ENCODE measurements around the gene YPEL4. TPM values are rescaled to one million over a fixed set of nuclear protein-coding genes. Genes with fewer than 3 reads are reported as not detected.
"Not testable (repeated sequence)": the region's sequence is repeated elsewhere in the genome, so short reads cannot be mapped to it uniquely, and the experiment has no call there.

The YPEL4 gene
- total RNA-seq: under 1 TPM in 3 of 4 donors, not detected in 1; 0.21 to 0.90 (median 0.59) TPM
- polyA plus RNA-seq: under 1 TPM; 0.08 to 0.18 (median 0.11) TPM
- long read RNA-seq, donor 1: 0 reads
- long read RNA-seq, donor 2, partial matches to known transcripts: 1 of 2 reads
- long read RNA-seq, donor 2, other reads (novel, unspliced or antisense): 1 of 2 reads

GRCh38 chr11:57649826-57650738 is at the start of gene YPEL4:
YPEL4 (minus strand) TSS chr11:57649912; CDS start chr11:57647107, 2,805 bp downstream.
- peak; percentile 41 to 58 (median 54) for ATAC-seq
- Histone ChIP-seq H3K4me1 (peaks cover under 1% of the 10 kb centered on the region), H3K4me3 (peak within 1 kb of the TSS; percentile 35), H3K27me3 (ENCODE audit: insufficient read depth in 3 of 3, low read length in 2 of 3) (peaks cover 0 to 48% (median 30%) of the 10 kb centered on the region in 3 donors), H3K36me3 (ENCODE audit: insufficient read depth in 1 of 2, low read depth in 1 of 2) (no peaks in the 10 kb centered on the region), H3K27ac (no peak within 1 kb of the TSS), H3K9me3 (no peaks in the 10 kb centered on the region)
- peak in 1 of 2 donors; percentile 66 for DNase-seq
- no peak for TF ChIP-seq CTCF (IDR thresholded peaks at IDR 0.05)
- WGBS, 3 donors: 8 to 11% (median 10%) methylated on average over 15 of the region's 15 CpGs
- intact Hi-C loops (cut with DNase I): loop anchor here in 1 of 2 donors (5.0 kb wide), 1 partner anchor 303 kb away; no protein-coding TSS in a partner anchor

GRCh38 chr11:57698843-57699365 is 49.2 kb upstream of the YPEL4 start:
- Histone ChIP-seq H3K4me1 (no peaks in the 10 kb centered on the region), H3K9me3 (no peaks in the 10 kb centered on the region), H3K4me3 (no peak overlapping the region), H3K27ac (no peak overlapping the region), H3K27me3 (ENCODE audit: insufficient read depth in 3 of 3, low read length in 2 of 3) (no peaks in the 10 kb centered on the region), H3K36me3 (ENCODE audit: insufficient read depth in 1 of 2, low read depth in 1 of 2) (peaks cover 11 to 99% of the 10 kb centered on the region in 2 donors)
- intact Hi-C loops (cut with DNase I): no loop called here
- ATAC-seq: peak in 2 of 4 donors; percentile 22 to 31
- DNase-seq: no peak
- TF ChIP-seq CTCF (IDR thresholded peaks at IDR 0.05): no peak
- WGBS, 3 donors: 60 to 81% (median 62%) methylated on average over 18 of the region's 18 CpGs

- H3K4me3 ChIP-seq; H3K4me1 ChIP-seq; ATAC-seq; intact Hi-C loops (cut with DNase I); H3K9me3 ChIP-seq; H3K27me3 ChIP-seq (ENCODE audit: insufficient read depth in 3 of 3, low read length in 2 of 3); DNase-seq; H3K27ac ChIP-seq: not testable (repeated sequence)
- 98 to 99% (median 99%) methylated on average over 5 of the region's 5 CpGs for WGBS, 3 donors
- peaks cover 32 to 100% of the 10 kb centered on the region in 2 donors for H3K36me3 ChIP-seq (ENCODE audit: insufficient read depth in 1 of 2, low read depth in 1 of 2)
Observed at GRCh38 chr11:57690474-57690873, 40.8 kb upstream of the YPEL4 start.

GRCh38 chr11:57681168-57681567 is 31.5 kb upstream of the YPEL4 start:
- Histone ChIP-seq H3K4me3 (no peak overlapping the region), H3K4me1 (no peaks in the 10 kb centered on the region), H3K9me3 (no peaks in the 10 kb centered on the region), H3K27ac (no peak overlapping the region), H3K27me3 (ENCODE audit: insufficient read depth in 3 of 3, low read length in 2 of 3) (no peaks in the 10 kb centered on the region), H3K36me3 (ENCODE audit: insufficient read depth in 1 of 2, low read depth in 1 of 2) (peaks cover 17 to 73% of the 10 kb centered on the region in 2 donors)
- WGBS, 3 donors: 75 to 77% (median 77%) methylated on average over 1 of the region's 1 CpG
- TF ChIP-seq CTCF (IDR thresholded peaks at IDR 0.05): no peak
- intact Hi-C loops (cut with DNase I): no loop called here
- DNase-seq: no peak
- ATAC-seq: no peak

- Histone ChIP-seq H3K36me3 (ENCODE audit: insufficient read depth in 1 of 2, low read depth in 1 of 2) (peaks cover 14 to 68% of the 10 kb centered on the region in 2 donors), H3K27ac (no peak overlapping the region), H3K27me3 (ENCODE audit: insufficient read depth in 3 of 3, low read length in 2 of 3) (no peaks in the 10 kb centered on the region), H3K9me3 (no peaks in the 10 kb centered on the region), H3K4me3 (no peak overlapping the region), H3K4me1 (no peaks in the 10 kb centered on the region)
- no peak for ATAC-seq
- 85 to 92% (median 87%) methylated on average over 2 of the region's 2 CpGs for WGBS, 3 donors
- DNase-seq: no peak
- TF ChIP-seq CTCF (IDR thresholded peaks at IDR 0.05): no peak
- intact Hi-C loops (cut with DNase I): no loop called here
Observed at GRCh38 chr11:57680552-57680874, 30.8 kb upstream of the YPEL4 start.
